Dermis blood vessel endothelial cell (primary cell): ENCODE data around the gene STRBP. TPM values are rescaled to one million over a fixed set of nuclear protein-coding genes. Genes with fewer than 3 reads are reported as not detected.

Experiments
- DNase-seq: peaks from one replicate; pipeline ENCODE4 v3.0.0; 2010
- total RNA-seq: library from RNA; depleted of rRNA; stranded (reverse); fragments of >200 nt; gene quantifications from 2 replicates; pipeline ENCODE4 v1.2.3, GENCODE V29; 2014

Gene STRBP
- total RNA-seq, 1 donor from 2014 or later = 11.4 TPM

GRCh38 chr9:123127512-123128075 is 140.8 kb downstream of the STRBP start:
- DNase-seq = no peak

GRCh38 chr9:123121457-123121856 is 146.9 kb downstream of the STRBP start:
- no peak for DNase-seq

- DNase-seq = no peak
These were observed 147.4 kb downstream of the STRBP start for GRCh38 chr9:123120953-123121352.

DNA sequence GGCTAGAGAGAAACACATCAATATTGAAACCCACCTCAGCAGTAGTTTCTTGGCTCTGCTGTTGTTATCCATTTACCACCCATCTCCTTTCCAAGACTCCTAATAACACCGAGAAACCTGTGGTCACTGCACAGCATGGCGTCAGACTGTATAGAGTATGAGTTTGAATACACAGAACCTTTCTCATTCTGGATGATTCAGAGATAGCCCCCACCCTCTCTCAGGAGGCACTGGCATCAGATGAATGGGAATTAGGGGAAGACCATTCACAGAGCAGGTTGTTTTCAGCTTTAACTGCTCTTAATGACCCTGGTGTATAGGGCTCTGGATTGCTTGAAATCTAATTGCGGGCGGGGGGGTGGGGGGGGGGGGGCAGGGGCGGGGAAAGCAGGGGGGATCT is 148.3 kb downstream of the STRBP start:
- DNase-seq = no peak

DNA sequence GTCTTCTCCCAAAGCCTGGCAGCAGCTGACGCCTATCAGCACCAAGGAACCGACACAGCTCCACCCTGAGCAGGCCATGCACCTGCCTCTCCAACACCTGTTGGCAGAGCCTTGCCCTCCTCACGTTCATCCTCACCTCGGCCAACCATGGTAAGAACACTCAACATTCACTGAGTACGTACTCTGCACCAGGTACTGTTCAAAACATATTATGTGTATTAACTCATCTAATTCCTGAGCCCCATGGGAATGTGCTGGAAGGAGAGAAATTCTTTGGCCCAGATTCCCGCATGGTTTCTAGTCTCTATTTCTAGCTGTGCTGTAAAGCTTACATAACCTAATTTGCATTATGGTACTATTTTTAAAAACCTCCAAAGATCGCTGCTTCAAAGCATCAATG is 148.8 kb downstream of the STRBP start:
- DNase-seq = no peak

GRCh38 chr9:123116036-123116435 is 152.3 kb downstream of the STRBP start:
- DNase-seq = no peak

DNA sequence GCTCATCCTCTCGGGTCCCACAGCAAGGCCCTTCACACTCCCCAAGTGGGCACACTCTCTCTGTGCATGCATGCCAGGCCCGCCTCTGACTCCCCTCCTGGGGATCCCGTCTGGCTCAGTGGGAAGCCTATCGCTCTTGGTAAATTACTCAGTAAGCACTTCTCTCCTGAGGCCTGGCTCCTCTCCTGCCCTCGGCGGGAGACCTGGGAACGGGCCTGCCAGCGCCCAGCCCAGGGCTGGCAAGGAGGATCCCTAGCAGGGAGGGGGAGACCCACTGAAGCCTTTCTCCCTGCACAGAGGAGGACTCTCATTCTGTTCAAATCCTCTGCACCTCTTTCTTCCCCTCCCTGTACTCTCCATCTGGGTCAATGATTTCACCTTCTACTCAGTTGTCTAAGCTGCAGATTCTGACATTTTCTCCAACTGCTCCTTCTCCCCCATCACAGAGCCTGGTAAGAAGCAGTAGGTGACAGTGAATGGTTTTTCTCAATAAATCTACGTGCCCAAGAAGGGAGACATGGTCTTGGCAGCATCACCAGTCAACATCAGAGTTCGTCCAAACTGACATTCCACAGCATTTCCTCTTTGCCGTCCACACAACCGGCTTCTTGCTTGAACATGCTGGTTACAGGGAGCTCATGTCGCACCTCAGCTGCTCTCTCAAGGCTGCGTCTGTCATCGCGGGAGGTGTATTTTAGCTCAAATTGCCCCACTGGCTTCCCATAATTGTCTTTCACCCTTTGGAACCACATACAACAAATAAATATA is 153.1 kb downstream of the STRBP start:
- DNase-seq = no peak

GRCh38 chr9:123113185-123113584 is 155.2 kb downstream of the STRBP start:
- DNase-seq = no peak

GRCh38 chr9:123112015-123112975 is 156.1 kb downstream of the STRBP start:
- peak; percentile 16 for DNase-seq

DNA sequence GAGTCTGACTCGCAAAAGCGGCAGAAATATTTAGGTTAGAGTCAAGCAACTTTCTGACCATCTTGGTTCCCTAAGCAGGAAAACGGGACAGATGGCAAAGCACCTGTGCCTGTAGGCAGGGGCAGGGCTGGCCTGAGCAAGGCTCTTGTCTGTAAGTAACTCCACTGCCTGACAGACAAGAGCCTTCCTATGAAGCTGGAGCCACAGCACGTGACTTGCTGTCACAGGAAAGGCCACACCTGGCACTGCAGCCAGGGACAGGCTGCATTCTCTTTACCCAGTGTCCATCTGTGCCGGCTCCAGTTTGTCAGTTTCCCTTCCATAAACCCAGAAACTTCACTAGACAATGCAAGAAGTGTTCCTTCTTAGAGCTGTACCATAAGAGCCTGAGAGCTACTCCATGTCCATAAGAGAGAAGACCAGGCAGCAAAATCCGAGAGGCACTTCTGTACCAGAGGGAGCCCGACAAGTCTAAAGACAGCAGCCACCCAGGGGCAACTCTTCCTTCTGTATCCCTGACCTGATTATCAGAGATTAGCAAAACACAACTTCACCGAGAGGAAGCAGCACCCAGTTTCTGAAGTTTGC is 156.9 kb downstream of the STRBP start:
- DNase-seq = peak; percentile 31

DNA sequence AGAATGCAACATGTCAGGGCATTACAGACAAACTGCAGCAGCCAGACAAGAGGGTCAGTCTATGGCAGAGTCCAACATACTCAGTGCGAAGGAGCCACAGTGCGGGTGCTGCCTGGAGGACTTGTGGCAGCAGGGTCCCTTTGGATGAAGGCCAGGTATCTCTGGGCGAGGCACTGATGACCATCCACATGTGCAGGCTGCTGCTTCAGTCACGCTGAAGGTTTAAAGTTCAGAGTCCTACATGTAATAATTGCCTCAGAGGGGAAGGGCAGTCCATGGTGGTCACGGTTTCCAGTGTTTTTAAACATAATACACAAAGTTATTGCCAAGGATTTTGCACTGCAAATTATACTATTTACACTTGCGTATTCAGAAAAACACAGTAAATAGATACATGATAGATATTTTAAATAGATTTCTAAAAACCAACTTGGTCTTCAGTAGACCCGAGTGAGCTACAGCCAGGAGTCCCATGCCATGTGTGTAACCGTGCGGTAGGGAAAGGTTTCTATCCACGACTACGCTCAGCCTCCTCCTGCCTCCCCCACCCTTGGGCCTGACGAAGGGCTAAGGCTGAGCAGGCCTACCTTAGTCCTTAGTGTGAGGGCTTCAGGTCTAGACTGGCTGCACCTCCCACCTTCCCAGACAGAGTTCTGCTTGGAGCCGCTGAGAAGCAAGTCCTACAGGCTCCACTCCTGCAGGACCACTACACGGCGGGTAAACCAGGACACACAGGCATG is 158.7 kb downstream of the STRBP start:
- no peak for DNase-seq

DNA sequence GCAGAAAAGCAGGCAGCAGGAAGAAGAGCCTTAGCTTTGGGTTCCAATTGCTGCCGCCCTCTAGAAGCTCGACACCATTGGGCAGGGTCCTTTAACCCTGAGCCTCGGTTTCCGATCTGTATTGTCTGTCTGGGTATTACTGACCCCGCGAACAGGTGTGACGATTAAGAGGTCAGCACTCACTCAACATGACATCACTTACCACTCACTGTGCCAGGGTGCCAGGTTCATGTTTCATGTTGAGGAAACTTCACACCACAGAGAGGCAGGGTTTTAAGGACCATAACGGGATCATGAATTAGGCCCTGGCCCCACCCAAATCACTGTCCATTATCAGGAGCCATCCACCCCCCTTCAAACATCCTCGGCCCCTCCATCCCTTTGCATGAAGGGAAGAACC is 159.4 kb downstream of the STRBP start:
- no peak for DNase-seq

DNA sequence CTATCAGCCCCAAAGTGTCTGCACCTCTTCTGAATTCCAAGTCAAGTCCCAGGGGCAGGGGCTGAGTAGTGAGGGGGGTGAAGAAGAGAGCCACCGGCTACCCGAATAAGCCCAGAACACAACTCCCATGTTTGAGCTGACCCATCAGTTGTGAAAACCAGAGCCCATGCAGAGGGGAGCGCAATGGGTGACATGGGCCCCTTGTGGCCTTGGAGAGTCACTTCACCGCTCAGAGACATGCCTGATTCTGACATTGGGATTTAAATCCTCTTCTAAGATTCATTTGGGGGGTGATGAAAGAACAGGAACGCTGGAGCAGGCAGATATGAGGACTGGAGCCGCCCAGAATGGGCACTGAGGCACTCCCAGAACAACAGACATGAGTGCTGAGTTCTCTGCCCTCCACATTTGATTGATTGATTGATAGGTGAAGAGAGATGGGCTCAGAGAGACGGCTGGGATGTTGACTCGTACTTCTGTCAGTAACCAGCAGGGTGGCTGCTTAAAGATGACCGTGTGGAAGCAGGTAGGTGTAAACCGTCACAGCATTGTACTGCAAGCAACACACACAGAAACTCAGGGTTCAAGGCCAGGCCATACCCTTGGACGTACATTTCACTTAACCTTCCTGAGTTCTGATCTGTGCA is 160.6 kb downstream of the STRBP start:
- DNase-seq = no peak

DNA sequence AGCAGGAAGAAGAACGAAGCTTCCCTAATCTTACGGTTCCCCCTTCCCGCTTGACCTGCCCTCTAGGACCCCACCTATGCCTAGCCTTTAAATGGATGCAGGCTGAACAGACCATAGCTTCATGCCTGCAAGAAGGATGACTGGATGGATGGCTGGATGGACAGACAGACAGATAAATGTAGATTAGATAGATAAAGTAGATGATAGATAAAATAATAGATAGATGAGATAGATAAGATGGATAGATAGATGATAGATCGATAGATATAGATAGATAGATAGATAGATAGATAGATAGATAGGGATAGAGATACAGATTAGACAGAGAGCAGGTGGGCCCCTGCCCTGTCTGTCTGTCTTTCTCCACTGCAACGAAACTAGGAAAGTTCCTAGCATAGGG is 162.9 kb downstream of the STRBP start:
- no peak for DNase-seq

GRCh38 chr9:123104807-123105206 is 163.6 kb downstream of the STRBP start:
- no peak for DNase-seq

DNA sequence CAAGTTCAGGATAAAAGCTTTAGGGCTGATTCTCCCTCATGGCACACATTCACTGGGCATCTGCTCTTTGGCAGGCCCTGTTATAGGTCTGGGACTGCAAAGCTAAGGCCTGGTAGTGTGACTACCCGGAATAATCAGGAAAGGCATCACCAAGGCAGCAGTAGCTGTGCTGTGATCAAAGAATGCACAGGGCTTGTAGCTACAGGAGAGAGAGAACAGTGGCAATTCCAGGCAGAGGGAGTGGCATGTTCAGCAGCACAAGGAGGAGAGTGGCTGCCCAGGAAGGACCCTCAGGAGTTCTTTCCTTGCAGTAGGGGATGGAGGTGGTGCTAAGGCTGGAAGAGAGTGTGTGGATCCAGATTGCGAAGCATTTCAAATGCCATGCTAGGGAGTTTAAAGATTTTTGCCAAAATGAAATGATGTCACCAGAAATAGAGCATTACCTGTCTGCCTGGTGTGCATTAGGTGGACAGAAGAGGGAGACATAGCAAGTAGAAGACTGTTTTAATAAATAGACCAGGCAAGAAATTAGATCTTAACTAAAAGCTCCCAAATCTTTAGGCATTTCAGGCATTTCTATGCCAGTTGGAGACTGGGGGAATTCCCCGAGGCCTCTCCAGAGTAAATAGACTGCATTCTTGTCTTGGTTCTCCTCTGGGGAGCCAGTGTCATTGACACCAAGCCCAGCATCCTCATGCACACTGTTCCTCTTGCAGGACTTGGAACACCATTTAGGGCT is 165.8 kb downstream of the STRBP start:
- peak; percentile 42 for DNase-seq

GRCh38 chr9:123099548-123099947 is 168.8 kb downstream of the STRBP start:
- no peak for DNase-seq

- DNase-seq = no peak
These were observed 169.3 kb downstream of the STRBP start for GRCh38 chr9:123099042-123099441.

DNA sequence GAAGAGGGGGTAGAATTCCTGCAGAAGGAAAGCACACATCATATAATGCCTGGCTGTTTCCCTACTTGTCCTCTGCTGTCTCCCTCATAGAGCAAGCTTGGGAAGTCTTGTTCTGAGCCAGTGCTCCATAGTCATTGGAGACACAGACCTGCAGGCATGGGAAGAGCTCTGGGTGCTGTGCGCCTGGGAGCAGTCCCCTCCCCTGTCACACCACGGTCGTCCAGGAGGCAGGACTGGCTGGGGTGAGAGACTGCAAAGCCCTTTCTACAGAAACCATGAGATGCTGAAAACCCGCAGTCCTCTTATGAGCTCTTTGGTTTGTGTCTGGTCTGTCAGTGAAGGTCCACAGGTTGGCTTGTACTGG is 170.3 kb downstream of the STRBP start:
- DNase-seq = no peak

DNA sequence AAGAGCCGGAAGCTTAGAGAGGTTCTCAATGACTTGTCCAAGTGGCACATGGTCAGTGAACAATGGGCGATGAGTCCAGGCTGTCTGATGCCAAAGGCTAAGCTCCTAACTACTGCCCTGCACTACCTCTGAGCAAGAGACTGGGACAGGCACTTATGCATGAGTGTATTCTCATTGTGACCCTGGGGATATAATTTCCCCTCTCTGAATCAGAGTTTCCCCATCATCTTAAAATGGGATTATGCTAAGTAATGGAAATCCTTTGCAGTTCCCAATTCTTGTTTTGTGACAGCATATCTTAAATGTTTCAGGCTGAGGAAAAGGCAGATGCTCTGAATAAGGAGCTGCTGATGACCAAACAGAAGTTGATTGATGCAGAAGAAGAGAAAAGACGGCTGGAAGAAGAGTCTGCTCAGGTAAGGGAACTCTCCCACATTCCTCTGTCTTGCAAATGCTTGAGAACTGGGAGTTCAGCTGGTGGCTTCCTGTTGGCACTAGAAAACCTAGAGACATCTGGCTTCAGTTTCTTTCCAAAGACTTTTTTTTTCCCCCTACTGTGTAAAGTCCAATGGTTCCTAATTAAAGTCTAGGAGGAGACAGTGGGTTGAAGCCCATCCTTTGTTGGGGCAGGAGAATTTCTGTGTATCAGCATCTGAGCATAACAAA is 170.8 kb downstream of the STRBP start:
- DNase-seq = no peak

DNA sequence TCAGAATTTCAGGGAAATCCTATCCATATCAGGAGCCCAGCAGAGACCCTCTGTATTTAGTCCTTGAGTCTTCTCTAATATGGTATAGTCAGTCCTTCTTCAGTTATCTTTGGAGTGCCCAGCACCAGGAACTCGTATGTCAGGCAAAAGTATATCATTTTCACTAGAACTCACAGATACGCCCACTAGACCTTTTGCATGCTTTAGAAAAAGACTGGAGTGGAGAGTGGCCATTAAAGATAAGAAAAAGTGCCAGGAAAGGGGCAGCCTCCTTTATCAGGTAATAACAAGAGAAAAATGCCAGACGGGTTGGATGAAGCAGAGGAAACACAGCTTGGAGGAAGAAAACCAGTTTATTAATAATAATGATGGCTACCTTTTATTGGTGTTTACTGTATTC is 171.4 kb downstream of the STRBP start:
- DNase-seq = no peak
